ENCODE measurements around the gene IGFLR1.
A peak's percentile ranks its signal among the peaks of the same experiment; 100 is the strongest.

Gene IGFLR1

DNA sequence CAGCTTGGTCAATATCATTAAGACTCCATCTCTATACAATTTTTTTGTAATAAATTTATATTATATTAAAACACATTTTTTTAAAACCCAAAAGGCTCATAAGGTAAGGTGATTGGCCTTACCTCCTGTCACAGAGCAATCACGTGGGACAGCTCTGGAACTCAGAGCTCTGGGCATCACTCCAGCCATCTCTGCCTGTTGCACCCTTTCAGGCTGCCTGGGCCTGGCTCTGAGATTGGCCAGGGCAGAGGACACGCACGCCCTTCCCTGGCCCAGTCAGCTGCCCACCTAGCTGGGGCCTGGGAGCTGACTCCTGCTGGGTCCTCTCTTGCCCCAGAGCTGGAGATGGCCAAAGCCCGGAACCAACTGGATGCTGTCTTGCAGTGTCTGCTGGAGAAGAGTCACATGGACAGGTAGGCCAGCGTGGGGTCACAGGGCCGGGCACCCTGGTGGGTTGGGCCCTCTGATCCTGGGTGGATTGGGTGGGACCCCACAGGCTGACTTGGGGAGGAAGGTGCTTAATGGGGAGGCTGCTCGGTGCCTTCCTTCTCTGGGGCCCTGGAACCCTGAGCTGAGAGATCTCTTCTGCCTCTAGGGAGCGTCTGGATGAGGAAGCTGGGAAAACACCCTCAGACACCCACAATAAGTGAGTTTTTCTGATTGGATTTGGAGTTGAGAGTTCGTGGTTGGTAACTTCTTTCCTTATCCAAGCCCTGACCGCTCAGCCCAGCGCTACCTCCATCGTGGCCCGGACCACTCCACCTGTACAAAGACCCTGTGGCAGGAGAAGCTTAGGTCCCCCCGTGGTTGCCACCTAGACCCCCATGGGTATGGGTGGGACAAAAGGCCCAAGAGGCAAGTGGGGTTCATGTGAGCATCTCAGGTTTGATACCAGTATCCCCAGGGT is 9.8 kb upstream of the IGFLR1 start:
- Histone ChIP-seq H3K27me3 (peaks cover 29% of the 10 kb centered on the region), H3K4me3 (ENCODE audit: low read depth in 1 of 2, low read length in 1 of 2) (no peak overlapping the region), H3K36me3 (peaks cover 41% of the 10 kb centered on the region), H3K4me1 (ENCODE audit: control insufficient read depth in 1 of 2, insufficient read depth in 1 of 2, low read depth in 1 of 2, low read length in 1 of 2) (peaks cover 39 to 42% of the 10 kb centered on the region in 2 experiments), H3K27ac (no peak overlapping the region), H3K9me3 (no peaks in the 10 kb centered on the region)
- TF ChIP-seq, protein P1, sequence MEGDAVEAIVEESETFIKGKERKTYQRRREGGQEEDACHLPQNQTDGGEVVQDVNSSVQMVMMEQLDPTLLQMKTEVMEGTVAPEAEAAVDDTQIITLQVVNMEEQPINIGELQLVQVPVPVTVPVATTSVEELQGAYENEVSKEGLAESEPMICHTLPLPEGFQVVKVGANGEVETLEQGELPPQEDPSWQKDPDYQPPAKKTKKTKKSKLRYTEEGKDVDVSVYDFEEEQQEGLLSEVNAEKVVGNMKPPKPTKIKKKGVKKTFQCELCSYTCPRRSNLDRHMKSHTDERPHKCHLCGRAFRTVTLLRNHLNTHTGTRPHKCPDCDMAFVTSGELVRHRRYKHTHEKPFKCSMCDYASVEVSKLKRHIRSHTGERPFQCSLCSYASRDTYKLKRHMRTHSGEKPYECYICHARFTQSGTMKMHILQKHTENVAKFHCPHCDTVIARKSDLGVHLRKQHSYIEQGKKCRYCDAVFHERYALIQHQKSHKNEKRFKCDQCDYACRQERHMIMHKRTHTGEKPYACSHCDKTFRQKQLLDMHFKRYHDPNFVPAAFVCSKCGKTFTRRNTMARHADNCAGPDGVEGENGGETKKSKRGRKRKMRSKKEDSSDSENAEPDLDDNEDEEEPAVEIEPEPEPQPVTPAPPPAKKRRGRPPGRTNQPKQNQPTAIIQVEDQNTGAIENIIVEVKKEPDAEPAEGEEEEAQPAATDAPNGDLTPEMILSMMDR (IDR thresholded peaks at IDR 0.05) = no peak

DNA sequence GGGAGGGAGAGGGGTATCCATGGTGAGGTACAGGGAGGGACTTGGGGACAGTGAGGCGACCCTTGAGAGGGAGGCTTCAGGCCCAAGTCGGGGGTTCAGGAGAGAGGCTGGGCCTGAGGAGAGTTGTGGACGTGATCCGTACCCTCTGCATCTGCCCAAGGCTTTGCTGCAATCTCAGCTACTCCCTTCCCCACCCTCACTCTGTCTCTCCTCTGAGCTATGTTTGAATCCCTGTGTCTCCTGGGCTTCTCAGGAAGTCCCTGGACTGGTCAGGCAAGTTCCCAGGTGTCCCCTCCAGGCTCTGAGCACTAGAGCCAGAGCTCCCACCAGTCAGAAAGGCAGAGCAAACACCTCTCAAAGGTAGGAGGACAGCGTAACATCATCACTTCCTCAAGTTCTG is 7.9 kb upstream of the IGFLR1 start:
- Histone ChIP-seq H3K4me3 (ENCODE audit: low read depth in 1 of 2, low read length in 1 of 2) (no peak overlapping the region), H3K4me1 (ENCODE audit: control insufficient read depth in 1 of 2, insufficient read depth in 1 of 2, low read depth in 1 of 2, low read length in 1 of 2) (peaks cover 34 to 37% of the 10 kb centered on the region in 2 experiments), H3K27ac (no peak overlapping the region), H3K36me3 (peaks cover 34% of the 10 kb centered on the region), H3K9me3 (no peaks in the 10 kb centered on the region), H3K27me3 (peaks cover 9% of the 10 kb centered on the region)
- TF ChIP-seq, protein P1 (IDR thresholded peaks at IDR 0.05) = no peak

DNA sequence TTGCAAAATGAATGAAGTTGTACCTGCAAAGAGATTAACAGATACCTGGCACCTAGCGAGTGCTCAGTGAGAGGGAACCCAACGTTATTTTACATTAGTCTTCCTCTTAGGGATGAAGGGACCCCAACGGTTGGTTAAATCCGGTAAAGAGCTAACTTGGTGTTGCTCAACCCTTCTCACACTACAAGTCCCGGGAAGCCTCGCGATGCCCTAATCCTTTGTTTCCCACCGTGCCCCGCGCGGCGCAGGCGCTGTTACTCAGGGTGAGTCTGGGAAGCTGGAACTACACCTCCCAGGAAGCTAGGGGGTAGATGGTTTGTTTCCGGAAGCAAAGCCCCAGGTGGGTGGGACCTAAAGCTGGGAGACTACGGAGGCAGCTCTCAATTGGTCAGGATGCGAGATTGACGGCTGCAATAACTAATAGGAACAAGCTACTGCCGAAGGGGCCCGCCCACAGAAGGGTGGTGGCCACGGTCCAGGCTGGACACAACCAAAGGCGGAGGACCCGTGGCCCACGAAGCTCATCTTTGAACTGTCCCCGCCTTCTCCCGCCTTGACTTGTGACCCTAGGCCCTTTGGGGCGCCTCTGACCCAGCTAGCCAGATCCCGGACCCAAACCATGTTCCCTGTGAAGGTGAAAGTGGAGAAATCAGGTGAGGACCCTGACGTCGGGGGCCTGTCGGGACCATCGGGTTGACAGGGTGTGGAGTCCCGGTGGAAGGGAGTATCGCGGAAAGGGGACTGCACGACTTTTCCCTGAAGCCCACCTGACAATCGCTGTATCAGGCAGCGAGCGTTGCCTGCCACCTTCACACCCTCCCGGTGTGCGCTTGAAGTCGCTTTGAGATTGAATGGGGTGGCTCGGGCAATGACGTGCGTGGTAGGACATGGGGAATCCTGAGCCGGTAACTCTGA is 6.1 kb upstream of the IGFLR1 start, which contains the start of gene LIN37:
Gene LIN37, plus strand, starts transcription at position 471 of the 915 bp plus-strand sequence. Its CDS starts 149 bp downstream, at position 620.
- Histone ChIP-seq H3K27me3 (no peaks in the 10 kb centered on the region), H3K36me3 (peaks cover 16% of the 10 kb centered on the region), H3K27ac (peak within 1 kb of the TSS; percentile 75), H3K4me3 (ENCODE audit: low read depth in 1 of 2, low read length in 1 of 2) (peak within 1 kb of the TSS; percentile 80 to 89), H3K4me1 (ENCODE audit: control insufficient read depth in 1 of 2, insufficient read depth in 1 of 2, low read depth in 1 of 2, low read length in 1 of 2) (peaks cover 40 to 47% of the 10 kb centered on the region in 2 experiments), H3K9me3 (no peaks in the 10 kb centered on the region)
- TF ChIP-seq, protein P1 (IDR thresholded peaks at IDR 0.05) = peak; percentile 59

DNA sequence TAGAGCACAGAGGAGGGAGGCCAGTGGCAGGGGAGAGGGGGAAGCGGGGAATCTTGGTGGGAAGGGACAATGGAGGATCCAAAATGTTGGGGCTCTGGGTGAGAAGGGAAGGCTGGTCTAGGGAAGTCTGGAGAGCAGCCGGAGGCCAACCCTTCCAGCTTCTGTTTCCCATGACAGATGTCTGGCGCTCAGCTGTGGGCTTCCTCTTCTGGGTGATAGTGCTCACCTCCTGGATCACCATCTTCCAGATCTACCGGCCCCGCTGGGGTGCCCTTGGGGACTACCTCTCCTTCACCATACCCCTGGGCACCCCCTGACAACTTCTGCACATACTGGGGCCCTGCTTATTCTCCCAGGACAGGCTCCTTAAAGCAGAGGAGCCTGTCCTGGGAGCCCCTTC is 4.3 kb upstream of the IGFLR1 start:
- TF ChIP-seq, protein P1 (IDR thresholded peaks at IDR 0.05) = no peak
- Histone ChIP-seq H3K4me3 (ENCODE audit: low read depth in 1 of 2, low read length in 1 of 2) (peak overlapping the region; percentile 74 to 83), H3K36me3 (no peaks in the 10 kb centered on the region), H3K27me3 (no peaks in the 10 kb centered on the region), H3K9me3 (no peaks in the 10 kb centered on the region), H3K27ac (peak overlapping the region; percentile 96), H3K4me1 (ENCODE audit: control insufficient read depth in 1 of 2, insufficient read depth in 1 of 2, low read depth in 1 of 2, low read length in 1 of 2) (peaks cover 58 to 66% of the 10 kb centered on the region in 2 experiments)

DNA sequence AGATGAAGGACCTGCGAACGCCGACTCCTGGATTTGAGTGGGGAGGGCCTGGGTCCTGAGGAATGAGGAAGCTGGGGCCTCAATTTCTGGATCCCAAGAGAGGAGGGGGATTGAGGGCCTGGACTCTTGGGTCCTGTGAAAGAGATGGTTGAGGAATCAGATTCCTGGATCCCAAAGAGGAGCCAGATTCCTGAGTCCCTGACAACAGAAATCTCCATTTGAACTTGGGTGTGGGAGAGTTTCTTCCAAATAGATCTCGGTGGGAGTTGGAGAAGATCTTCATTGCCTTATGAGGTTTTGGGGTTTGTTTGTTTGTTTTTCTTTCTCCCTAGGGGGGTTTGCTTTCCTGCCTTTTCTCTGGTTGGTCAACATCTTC is 3.8 kb upstream of the IGFLR1 start:
- Histone ChIP-seq H3K27me3 (no peaks in the 10 kb centered on the region), H3K4me1 (ENCODE audit: control insufficient read depth in 1 of 2, insufficient read depth in 1 of 2, low read depth in 1 of 2, low read length in 1 of 2) (peaks cover 62 to 70% of the 10 kb centered on the region in 2 experiments), H3K27ac (peak overlapping the region; percentile 96), H3K36me3 (no peaks in the 10 kb centered on the region), H3K4me3 (ENCODE audit: low read depth in 1 of 2, low read length in 1 of 2) (peak overlapping the region; percentile 74 to 83), H3K9me3 (no peaks in the 10 kb centered on the region)
- TF ChIP-seq, protein P1 (IDR thresholded peaks at IDR 0.05) = no peak

Measured in neutrophil (primary cell).